ENCODE measurements around the gene SLC29A1.

SLC29A1 gene

DNA sequence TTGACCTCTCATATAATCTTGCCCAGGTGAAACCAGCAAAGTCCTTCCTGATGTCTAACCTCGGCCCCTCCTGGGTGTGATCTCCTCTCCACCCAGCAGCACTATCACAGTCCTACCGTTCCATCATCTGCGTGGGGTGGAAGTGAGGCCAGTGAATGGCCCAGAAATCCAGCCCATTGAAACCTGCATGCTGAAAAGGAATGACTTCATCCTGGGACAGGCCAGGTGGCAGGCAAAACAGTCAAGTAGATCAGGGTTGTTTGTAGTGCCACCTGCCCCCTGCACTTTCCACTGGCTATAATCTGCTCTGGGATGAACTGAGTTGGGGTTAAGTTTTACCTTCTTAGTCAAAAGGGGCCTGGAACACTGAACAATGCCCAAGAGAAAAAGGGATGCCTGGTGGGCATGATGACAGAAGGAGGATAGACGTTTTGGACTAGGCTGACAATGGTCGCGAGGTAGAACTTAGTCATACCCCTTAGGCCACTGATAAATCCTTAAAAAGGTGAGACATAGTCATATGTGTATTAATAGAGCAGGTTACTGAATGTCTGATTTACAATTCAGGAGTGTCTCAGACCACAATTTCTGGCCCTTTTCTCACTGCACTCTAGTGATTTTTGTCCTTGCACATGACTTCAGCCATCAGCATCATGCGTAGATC is 15.4 kb downstream of the SLC29A1 start:
- DNase-seq = no peak

DNA sequence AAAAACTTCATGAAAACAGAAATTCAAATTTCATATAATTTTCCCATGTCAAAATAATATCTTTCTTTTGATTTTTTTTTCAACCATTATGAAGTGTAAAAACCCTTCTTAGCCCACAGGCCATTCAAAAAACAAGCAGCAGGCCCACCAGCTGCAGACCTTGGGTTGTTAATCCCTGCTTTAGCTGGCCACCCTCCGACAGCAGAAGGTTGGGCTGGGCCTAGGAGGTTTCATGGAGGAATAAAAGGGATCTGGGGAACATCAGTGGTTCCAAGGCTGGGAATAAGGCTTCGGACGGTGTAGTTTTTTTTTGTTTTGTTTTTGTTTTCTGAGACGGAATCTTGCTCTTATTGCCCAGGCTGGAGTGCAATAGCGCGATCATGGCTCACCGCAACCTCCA is 19.9 kb downstream of the SLC29A1 start:
- DNase-seq = no peak

DNA sequence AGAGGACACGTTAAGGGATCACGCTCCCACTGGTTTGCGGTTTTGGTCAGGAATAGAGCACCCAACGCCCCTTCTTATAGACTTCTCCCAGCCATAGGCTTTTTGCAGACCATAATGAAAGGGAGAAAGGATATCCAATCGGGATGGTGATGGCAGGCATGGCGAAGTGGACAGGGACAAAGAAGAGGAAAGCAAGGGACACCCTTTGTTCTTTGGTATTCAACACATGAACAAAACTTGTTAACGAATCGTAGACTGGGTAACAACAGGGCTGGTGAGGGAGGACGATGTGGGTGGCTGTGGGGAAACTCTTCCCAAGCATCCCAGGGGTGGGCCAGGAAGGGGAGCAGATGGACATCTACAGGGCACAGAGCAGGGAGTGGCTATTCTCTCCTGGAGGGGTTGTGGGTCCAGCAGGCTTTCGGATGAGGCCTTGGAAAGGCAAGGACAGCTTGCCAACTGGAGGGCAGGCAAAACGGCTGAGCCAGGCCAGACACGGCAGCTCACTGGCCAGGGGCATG is 22.1 kb downstream of the SLC29A1 start:
- DNase-seq = no peak

DNA sequence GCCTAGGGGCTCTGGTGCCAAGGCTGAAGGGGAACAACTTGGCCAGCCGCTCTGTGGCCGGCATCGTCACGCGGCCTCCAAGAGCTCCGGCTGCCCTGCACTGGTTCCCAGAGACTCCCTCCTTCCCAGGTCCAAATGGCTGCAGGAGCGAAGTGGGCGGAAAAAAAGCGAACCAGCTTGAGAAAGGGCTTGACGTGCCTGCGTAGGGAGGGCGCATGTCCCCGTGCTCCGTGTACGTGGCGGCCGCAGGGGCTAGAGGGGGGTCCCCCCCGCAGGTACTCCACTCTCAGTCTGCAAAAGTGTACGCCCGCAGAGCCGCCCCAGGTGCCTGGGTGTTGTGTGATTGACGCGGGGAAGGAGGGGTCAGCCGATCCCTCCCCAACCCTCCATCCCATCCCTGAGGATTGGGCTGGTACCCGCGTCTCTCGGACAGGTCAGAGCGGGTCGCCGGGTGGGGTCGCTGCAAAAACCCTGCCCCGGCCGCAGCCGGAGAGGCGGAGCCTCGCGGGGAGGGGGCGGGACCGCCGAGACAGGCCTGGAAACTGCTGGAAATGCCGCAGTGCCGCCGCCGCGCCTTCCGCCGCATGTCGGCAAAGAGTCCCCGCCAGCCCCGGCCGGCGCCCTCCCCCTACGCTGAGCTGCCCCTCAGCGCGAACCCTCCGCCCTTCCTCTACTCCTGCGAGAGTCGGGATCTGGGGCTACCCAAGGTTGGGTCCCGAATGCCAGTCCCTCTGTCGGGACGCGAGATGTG is 22.7 kb downstream of the SLC29A1 start:
- peak; percentile 74 for DNase-seq

DNA sequence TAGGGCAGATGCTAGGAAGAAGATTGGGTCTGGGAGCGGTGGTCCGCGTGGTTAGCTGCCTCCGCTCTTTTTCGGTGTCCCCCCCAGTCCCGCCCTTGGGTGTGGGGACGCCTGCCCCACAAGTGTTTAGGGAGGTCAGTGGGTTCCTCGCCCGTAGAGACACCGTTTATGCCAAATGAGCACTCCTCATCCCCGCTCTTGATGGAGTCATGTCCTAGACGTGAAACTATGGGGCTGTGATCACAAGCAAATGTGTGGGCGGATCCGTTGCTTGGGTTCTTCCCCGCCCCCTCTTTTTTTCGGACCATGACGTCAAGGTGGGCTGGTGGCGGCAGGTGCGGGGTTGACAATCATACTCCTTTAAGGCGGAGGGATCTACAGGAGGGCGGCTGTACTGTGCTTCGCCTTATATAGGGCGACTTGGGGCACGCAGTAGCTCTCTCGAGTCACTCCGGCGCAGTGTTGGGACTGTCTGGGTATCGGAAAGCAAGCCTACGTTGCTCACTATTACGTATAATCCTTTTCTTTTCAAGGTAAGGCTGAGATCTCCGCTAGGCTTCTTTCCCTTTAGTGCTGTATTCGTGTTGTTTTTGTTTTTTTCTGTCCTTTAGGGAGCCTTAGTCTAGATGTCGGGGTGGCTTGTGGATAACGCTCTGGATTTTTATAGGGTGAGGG is 23.4 kb downstream of the SLC29A1 start, which contains the start of gene HSP90AB1:
HSP90AB1 (plus strand) TSS at position 439 of the 675 bp plus-strand sequence. CDS start 1,529 bp downstream, outside the sequence.
- DNase-seq = peak; percentile 96

DNA sequence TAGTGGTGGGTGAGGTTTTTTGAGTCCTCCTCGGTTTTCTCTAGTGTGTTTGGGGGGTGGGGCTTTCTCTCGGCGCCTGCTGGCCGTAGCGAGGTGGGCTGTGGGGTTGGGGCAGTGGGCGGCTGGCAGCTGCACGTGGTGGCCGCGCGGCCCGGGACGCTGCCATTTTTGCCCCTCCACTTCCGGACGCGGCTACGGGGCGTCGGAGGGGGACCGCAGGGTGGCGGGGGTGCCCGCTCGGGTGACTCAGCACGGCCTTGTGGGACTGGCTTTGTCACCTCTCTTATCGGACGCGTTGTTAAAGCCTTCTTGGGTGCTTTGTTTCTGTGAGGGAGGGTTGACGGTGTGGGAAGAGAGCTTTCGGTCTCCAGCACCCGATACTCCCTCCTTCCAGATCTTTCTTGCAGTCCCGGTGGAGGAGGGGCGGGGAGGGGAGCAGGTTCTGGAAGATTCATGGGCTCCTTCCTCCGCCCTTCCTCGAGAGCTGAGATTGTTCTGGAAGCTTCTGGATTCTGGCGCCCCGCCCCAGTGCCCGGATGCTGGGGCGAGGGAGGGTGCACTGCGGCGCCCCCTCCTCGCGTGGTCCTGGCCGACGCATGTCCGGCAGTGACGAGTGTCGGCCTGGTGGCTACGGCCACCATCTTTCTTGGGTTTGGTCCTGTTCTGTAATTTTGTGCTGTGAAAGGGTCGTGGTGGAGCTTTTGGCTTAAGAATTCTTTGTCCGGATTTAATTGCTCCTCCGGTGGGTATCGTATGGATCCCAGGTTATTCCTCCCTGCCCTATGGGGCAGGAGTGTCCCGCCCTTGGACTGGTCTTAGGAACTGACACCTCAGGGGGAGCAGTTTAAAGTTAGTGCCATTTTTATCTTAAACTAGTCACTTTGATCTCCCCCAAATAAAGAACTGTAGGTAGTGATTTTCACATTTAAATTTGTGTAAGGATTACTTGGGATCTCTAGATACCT is 24.2 kb downstream of the SLC29A1 start:
- DNase-seq = peak; percentile 82

DNA sequence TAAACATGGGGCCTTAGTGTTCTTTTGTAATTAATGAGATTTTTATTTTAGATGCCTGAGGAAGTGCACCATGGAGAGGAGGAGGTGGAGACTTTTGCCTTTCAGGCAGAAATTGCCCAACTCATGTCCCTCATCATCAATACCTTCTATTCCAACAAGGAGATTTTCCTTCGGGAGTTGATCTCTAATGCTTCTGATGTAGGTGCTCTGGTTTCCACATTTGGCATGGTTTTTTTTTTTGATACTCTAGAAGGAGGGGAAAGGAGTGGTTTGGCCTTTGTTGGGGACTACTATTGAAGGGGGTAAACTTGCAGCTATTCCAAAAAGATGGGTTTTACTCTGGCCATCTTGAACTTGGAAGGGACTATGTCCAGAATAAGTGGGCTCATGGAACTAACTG is 25.2 kb downstream of the SLC29A1 start:
- DNase-seq = no peak

DNA sequence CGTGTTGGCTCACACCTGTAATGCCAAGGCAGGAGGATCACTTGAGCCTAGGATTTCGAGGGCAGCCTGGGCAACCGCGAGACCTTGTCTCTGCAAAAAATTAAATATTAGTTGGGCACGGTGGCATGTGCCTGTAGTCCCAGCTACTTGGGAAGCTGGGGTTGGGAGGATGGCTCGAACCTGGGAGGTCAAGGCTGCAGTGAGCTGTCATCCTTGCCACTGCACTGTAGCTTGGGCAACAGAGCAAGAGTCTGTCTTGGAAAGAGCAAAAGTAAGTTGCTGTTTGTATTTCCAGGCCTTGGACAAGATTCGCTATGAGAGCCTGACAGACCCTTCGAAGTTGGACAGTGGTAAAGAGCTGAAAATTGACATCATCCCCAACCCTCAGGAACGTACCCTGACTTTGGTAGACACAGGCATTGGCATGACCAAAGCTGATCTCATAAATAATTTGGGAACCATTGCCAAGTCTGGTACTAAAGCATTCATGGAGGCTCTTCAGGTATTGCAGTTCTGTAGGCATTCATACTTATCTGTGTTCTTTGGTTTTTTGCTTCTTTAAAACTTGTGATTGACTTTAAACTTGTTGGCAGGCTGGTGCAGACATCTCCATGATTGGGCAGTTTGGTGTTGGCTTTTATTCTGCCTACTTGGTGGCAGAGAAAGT is 25.8 kb downstream of the SLC29A1 start:
- DNase-seq = no peak

DNA sequence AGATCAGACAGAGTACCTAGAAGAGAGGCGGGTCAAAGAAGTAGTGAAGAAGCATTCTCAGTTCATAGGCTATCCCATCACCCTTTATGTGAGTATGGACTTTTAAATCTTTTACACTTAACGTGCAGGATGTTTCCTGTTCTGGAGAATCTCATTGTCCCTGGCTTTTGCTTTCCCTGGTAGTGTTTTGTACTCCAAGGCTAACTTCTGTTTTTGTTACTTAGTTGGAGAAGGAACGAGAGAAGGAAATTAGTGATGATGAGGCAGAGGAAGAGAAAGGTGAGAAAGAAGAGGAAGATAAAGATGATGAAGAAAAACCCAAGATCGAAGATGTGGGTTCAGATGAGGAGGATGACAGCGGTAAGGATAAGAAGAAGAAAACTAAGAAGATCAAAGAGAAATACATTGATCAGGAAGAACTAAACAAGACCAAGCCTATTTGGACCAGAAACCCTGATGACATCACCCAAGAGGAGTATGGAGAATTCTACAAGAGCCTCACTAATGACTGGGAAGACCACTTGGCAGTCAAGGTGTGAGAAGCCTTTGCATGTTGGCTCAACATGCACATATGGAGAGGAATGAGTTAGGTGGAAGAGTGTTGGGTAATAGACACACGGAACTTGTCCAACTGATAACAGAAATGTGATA is 26.8 kb downstream of the SLC29A1 start:
- no peak for DNase-seq

DNA sequence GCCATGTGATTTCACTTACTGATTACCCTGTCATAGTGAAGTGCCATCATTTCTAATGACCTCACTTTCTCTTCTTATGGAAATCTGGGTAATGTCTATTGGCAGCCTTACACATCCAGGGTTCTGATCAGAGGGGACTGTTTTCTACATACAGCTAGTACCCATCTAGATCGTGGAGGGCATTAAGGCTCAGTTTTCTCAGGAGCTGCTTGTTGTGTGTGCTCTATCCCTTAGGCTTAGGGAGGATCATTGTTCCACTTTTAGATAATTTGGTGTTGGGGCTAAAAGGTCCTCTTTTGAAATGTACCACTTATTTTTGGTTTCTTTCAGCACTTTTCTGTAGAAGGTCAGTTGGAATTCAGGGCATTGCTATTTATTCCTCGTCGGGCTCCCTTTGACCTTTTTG is 27.3 kb downstream of the SLC29A1 start:
- no peak for DNase-seq

DNA sequence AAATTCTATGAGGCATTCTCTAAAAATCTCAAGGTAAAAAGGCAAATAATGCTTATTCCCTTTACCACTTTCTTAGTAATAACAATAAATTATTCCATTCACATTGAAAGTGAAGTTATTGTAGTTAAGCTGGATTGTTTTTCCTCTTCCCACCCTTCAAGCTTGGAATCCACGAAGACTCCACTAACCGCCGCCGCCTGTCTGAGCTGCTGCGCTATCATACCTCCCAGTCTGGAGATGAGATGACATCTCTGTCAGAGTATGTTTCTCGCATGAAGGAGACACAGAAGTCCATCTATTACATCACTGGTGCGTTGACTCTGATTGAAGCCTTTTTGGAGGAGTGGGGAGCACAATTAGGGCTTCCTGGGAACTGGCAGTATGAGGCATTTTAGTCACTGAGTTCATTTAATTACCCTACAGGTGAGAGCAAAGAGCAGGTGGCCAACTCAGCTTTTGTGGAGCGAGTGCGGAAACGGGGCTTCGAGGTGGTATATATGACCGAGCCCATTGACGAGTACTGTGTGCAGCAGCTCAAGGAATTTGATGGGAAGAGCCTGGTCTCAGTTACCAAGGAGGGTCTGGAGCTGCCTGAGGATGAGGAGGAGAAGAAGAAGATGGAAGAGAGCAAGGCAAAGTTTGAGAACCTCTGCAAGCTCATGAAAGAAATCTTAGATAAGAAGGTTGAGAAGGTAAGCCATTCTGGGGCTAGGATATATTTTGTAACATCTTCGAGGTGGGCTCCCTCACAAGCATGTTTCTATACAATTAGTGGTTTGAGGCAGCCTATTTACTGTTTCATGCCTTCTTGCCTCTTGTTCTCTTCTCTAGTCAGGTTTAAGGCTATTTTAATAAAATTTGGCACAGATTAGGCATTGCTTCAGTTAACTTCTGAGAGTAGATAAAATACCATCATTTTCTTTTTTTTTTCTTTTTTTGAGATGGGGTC is 28.5 kb downstream of the SLC29A1 start:
- no peak for DNase-seq

DNA sequence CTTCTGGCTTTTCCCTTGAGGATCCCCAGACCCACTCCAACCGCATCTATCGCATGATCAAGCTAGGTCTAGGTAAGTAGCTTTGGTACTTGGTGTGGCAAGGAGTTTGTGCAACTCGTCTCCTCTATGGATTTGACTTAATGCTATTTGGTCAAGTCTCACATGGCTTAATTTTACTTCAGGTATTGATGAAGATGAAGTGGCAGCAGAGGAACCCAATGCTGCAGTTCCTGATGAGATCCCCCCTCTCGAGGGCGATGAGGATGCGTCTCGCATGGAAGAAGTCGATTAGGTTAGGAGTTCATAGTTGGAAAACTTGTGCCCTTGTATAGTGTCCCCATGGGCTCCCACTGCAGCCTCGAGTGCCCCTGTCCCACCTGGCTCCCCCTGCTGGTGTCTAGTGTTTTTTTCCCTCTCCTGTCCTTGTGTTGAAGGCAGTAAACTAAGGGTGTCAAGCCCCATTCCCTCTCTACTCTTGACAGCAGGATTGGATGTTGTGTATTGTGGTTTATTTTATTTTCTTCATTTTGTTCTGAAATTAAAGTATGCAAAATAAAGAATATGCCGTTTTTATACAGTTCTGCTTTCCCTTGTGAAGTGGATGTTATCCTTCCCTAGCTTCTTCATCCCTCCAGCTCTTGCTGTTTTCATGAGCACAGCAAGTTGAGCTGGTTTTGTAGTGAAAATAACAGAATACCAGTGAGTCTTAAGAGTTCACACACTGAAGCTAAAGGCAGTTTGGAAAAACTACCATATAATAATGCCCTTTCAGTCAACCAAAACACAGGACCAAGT is 30.1 kb downstream of the SLC29A1 start:
- peak; percentile 61 for DNase-seq

DNA sequence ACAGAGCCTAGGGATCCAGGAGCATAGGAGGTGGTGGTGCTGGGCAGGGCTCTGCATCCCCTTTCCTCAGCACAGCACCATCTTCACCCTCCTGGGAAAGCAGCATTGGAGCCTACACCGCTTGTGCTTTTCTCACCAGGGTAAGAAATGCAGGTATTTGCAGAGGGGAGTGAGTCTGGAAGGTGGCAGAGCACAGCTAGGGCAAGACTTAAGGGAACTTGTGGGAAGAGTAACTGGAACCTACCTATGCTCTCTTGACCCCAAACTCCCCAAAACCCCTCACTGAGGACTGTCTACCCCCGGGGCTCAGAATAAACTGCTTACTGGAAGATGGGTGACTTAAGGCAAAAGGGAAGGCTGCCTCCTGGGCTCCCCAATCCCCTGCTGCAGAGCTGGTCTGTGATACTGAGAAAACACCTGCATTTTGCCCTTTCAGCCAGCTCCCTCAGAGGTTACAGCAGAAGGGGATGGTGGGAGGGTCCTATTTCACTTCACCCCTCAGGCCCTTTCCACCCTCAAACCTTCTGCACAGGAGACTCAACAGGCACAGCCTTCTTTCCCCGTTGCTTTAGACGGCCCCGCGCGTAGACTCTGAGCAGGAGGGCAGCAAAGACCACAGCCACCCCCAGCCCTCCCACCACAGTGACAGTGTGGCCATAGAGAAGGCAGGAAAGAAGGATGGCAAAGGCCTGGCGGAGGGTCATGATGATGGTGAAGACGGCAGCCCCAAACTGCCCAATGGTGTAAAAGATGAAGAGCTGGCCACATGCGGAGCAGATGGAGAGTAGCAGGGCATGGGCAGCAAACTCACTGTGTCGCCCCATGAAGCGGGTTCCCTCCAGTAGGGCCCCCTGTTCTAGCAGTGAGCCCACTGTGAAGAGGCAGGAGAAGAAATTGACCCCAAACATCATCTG is 31.1 kb downstream of the SLC29A1 start:
- DNase-seq = no peak

DNA sequence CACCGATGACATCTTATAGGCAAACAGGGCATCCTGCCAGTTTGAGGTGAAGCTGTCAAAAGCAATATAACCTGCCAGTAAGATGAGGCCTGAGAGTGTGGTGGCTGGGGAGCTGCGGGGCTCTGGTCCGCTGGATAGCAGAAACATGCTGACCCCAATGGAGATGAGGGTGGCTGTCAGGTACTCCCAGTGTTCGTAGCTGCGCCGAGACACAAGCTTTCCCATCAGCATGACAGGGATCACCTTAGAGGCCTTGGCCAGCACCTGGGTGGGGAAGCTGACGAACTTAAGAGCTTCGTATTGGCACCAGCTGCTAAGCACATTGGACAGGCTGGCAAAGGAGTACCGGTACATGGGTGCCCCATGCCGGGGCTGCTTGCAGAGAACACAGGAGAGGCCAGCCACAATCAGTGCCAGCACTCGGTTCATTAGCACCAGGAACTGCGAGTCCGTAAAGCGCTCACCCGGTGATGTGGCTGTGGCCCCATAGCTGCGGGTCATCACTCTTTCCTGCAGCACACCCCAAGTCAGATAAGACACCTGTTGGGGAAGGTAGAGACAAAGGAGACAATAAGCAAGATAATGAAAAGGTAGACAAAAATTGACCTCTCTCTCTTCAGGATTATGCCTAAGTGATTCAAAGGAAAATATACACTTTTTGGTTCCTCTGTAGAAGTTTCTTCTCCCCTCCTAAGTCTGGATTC is 31.9 kb downstream of the SLC29A1 start:
- no peak for DNase-seq

DNA sequence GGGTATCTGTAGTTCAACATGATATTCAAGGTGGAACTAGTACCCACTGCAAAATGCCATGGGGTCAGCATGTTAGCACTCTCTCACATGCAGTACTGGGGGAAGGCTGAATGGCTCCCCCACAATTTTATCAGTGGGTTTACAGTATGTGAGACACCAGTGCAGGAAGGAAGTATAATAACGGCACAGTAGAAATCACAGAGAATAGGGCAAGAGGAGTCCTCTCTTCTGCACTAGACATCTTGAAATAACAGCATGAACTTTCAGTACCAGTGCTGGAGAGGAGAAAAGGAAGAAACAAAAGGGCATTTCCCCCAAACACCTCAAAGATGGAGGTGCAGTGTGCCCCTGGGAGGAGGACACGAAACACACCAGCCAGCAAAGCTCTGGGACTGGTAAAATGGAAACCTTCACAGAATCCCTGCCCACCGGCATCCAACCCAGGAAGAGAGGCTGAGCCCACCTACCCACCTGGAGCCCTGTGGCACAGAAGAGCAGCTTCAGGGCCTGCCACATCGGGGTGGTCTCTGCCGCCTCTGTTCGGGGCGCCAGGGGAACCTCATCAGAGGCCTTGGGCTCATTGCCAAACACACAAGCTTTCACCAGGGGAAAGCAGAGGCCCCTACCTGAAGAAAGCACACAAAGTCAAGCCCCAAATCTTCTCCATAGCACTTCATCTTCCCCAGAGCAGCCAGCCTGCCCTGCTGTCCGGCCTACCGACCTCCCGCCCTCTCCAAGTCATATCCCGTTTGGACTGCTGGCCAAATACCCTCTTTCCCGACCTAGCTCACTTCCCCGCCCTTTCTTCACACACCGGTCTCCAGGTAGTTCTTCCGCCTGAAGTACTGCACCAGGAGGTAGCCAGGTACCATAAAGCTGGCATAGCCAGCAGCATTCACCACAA is 32.7 kb downstream of the SLC29A1 start:
- DNase-seq = no peak

DNA sequence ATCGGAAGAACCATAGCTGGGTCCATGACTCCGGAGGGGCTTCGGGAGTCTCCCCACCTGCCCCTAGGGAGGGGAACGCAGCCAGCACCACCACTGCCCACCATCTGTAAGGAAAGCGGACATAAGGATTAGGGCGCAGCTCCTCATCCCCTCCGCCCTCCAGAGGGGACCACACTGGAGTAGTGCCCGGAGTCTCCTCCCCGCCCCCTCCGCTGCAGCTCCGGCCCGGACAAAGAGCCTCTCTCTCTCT is 33.3 kb downstream of the SLC29A1 start:
- no peak for DNase-seq
